Left cardiac atrium (tissue), 4 donors: ENCODE data around the gene CD40. TPM values are rescaled to one million over a fixed set of nuclear protein-coding genes. Genes with fewer than 3 reads are reported as not detected.

Experiments
- ATAC-seq, 2 donors: fragments of 200-7000 bp; cut with Tn5 transposase; one replicate each; pipeline ENCODE4 v1.9.1; 2020; ENCODE audit warnings: mild to moderate bottlenecking in 2 of 2, moderate library complexity in 2 of 2
- DNase-seq: peaks from one replicate; pipeline ENCODE4 v3.0.0-alpha.2; 2020
- intact Hi-C, 2 donors: fragments of 100-400 bp; cut with DNase I; formaldehyde crosslinking; loops; one replicate each; pipeline versions ENCODE4 v1.14.1 to v1.15.1; 2022 to 2023
- total RNA-seq, 2 donors: library from RNA; stranded (reverse); fragmentation: NEBNext Ultra II Directional; extraction: Animal tissue kit (Norgen Biotek cat#: 25700); gene quantifications; one replicate each; pipeline ENCODE4 v1.2.1, GENCODE V29; 2021
- donor health status: DM: no; HTN: yes; CAD: no.
- donor health status: DM: no; HTN: yes; CAD: no; lungs with severe emphysema.
- donor health status: DM: yes; HTN: yes; CAD: no.
- donor health status: Dilated cardiomyopathy.

The CD40 gene
- total RNA-seq, 2 donors from 2014 or later = 11.1 to 13.7 TPM

- intact Hi-C loops = loop anchor here in 1 of 2 donors (10.0 kb wide), 1 partner anchor 94 kb away; the partner anchor contains the start of gene SLC12A5
- no peak for DNase-seq
- ATAC-seq = no peak
Observed at GRCh38 chr20:46119028-46119546, 973 bp downstream of the CD40 start.

GRCh38 chr20:46119547-46119946 lies 1.4 kb downstream of the CD40 start:
- no peak for DNase-seq
- intact Hi-C loops = loop anchor here in 1 of 2 donors (10.0 kb wide), 1 partner anchor 95 kb away; the partner anchor contains the start of gene SLC12A5
- ATAC-seq = no peak

- intact Hi-C loops = no loop called here
- ATAC-seq (no peak), DNase-seq (no peak)
Observed at GRCh38 chr20:46120136-46120535, 2.0 kb downstream of the CD40 start.

GRCh38 chr20:46121184-46121930 lies 3.2 kb downstream of the CD40 start:
- DNase-seq (no peak), ATAC-seq (no peak)
- intact Hi-C loops = no loop called here

- intact Hi-C loops = no loop called here
- DNase-seq (no peak), ATAC-seq (peak in 1 of 2 donors; percentile 9)
Observed at GRCh38 chr20:46122071-46122470, 4.0 kb downstream of the CD40 start.

GRCh38 chr20:46122516-46123481 lies 4.7 kb downstream of the CD40 start:
- intact Hi-C loops = no loop called here
- DNase-seq (no peak), ATAC-seq (no peak)

- intact Hi-C loops = no loop called here
- ATAC-seq = no peak
- no peak for DNase-seq
Observed at GRCh38 chr20:46123482-46124245, 5.5 kb downstream of the CD40 start.

GRCh38 chr20:46126440-46127056 lies 8.4 kb downstream of the CD40 start:
- ATAC-seq (no peak), DNase-seq (no peak)
- intact Hi-C loops = no loop called here

GRCh38 chr20:46127396-46128010 lies 9.4 kb downstream of the CD40 start:
- DNase-seq (no peak), ATAC-seq (no peak)
- intact Hi-C loops = no loop called here

GRCh38 chr20:46128310-46129151 lies 10.4 kb downstream of the CD40 start:
- intact Hi-C loops = no loop called here
- ATAC-seq = peak in 1 of 2 donors; percentile 51
- peak; percentile 50 for DNase-seq

- intact Hi-C loops = loop anchor here in 1 of 2 donors (5.0 kb wide), 1 partner anchor 217 kb away; no protein-coding TSS in a partner anchor
- DNase-seq (no peak), ATAC-seq (no peak)
Observed at GRCh38 chr20:46129955-46130481, 11.9 kb downstream of the CD40 start.

GRCh38 chr20:46130534-46130933 lies 12.4 kb downstream of the CD40 start:
- intact Hi-C loops = loop anchor here in 1 of 2 donors (5.0 kb wide), 1 partner anchor 217 kb away; no protein-coding TSS in a partner anchor
- no peak for ATAC-seq
- no peak for DNase-seq

GRCh38 chr20:46131396-46131795 lies 13.3 kb downstream of the CD40 start:
- intact Hi-C loops = loop anchor here in 1 of 2 donors (5.0 kb wide), 1 partner anchor 216 kb away; no protein-coding TSS in a partner anchor
- DNase-seq (no peak), ATAC-seq (no peak)

GRCh38 chr20:46132705-46133120 lies 14.6 kb downstream of the CD40 start:
- DNase-seq (peak; percentile 77), ATAC-seq (peak; percentile 89 to 92)
- intact Hi-C loops = loop anchor here (1.0 to 5.0 kb wide), 3 partner anchors 176 to 217 kb away; partner anchors contain the start of gene CDH22 (in 1 of the 2)

- intact Hi-C loops = loop anchor here (2.0 to 5.0 kb wide), 2 partner anchors 175 to 213 kb away; partner anchors contain the start of gene CDH22 (in 1 of the 2)
- DNase-seq (no peak), ATAC-seq (no peak)
Observed at GRCh38 chr20:46133886-46134654, 16.0 kb downstream of the CD40 start.

- DNase-seq (no peak), ATAC-seq (no peak)
- intact Hi-C loops = loop anchor here in 1 of 2 donors (5.0 kb wide), 1 partner anchor 213 kb away; no protein-coding TSS in a partner anchor
Observed at GRCh38 chr20:46134716-46135115, 16.6 kb downstream of the CD40 start.
